Measurements from ENCODE around the gene RIOK3.

RIOK3 gene

DNA sequence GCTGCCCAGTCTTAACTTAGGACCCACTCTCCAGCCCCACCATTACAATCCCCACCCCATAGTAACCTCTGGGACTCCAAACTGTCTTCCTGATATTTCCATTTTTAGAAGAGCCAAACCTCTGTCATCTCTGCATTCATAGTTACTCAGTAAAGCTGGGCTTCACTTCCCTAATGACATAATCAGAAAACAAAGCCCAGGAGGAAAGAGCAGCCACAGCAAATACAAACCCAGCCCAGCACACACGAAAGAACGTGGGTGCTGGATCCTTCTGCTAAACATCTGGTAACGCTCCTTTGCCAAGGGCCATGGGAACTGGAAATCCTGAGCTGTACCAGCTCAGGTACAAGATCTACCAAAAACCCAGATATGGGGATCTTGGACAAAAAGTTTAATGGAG is 36.8 kb upstream of the RIOK3 start:
- Histone ChIP-seq H3K27me3 (ENCODE audit: low read length) (no peaks in the 10 kb centered on the region), H3K36me3 (ENCODE audit: low read length) (peaks cover 5% of the 10 kb centered on the region; the same call in 1 of the 2 replicates), H3K4me2 (ENCODE audit: low read depth, low read length, poor library complexity, severe bottlenecking) (no peak overlapping the region), H3F3A (ENCODE audit: insufficient read depth) (0 out of 2 replicates have a peak, but pooled peaks cover 3% of the 10 kb centered on the region), H3K9me2 (replicated peaks; ENCODE audit: insufficient read depth, low read length) (no peaks in the 10 kb centered on the region), H3K4me3 (ENCODE audit: insufficient read depth, low read length, poor library complexity, severe bottlenecking) (no peak overlapping the region), H3K9ac (ENCODE audit: low read length) (no peak overlapping the region), H3K27ac (ENCODE audit: low read depth, low read length) (no peak overlapping the region), H3K9me3 (ENCODE audit: insufficient read depth, low read length) (no peaks in the 10 kb centered on the region), H2AFZ (ENCODE audit: low read depth, low read length, severe bottlenecking) (no peak overlapping the region), H4K20me1 (ENCODE audit: low read depth, low read length) (no peaks in the 10 kb centered on the region), H3K79me2 (ENCODE audit: insufficient read depth, low read length) (no peaks in the 10 kb centered on the region)
- TF ChIP-seq, protein P1, sequence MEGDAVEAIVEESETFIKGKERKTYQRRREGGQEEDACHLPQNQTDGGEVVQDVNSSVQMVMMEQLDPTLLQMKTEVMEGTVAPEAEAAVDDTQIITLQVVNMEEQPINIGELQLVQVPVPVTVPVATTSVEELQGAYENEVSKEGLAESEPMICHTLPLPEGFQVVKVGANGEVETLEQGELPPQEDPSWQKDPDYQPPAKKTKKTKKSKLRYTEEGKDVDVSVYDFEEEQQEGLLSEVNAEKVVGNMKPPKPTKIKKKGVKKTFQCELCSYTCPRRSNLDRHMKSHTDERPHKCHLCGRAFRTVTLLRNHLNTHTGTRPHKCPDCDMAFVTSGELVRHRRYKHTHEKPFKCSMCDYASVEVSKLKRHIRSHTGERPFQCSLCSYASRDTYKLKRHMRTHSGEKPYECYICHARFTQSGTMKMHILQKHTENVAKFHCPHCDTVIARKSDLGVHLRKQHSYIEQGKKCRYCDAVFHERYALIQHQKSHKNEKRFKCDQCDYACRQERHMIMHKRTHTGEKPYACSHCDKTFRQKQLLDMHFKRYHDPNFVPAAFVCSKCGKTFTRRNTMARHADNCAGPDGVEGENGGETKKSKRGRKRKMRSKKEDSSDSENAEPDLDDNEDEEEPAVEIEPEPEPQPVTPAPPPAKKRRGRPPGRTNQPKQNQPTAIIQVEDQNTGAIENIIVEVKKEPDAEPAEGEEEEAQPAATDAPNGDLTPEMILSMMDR (IDR thresholded peaks at IDR 0.05; ENCODE audit: insufficient read depth, low read length, poor library complexity, severe bottlenecking), result no peak
- TF ChIP-seq EZH2phosphoT487 (conservative IDR thresholded peaks at IDR 0.05; ENCODE audit: low read length), result no peak

DNA sequence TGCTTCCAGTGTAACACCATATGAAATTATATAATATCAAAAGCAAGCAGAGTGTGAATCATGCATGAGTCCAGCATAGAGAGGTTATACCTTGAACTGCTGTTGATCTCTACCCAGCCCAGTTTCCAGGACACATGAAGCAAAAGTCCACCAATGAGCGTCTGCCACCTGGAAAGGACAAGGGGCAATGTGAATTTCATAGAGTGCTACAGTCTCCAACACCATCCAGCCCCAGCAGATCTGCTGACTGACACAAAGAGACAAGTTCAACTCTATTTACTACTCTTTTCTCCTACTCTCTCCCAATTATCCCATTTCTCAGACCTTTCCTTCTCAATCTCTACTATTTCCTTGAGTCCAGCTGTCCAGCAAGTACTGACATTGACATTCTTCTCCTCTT is 31.8 kb upstream of the RIOK3 start:
- H3K9me3 ChIP-seq (ENCODE audit: insufficient read depth, low read length), result no peaks in the 10 kb centered on the region
- no peaks in the 10 kb centered on the region for H3K27me3 ChIP-seq (ENCODE audit: low read length)
- H3K4me2 ChIP-seq (ENCODE audit: low read depth, low read length, poor library complexity, severe bottlenecking), result no peak overlapping the region
- H3K27ac ChIP-seq (ENCODE audit: low read depth, low read length), result no peak overlapping the region
- peaks cover 17% of the 10 kb centered on the region; the same call in 1 of the 2 replicates for H3K79me2 ChIP-seq (ENCODE audit: insufficient read depth, low read length)
- TF ChIP-seq, protein P1 (IDR thresholded peaks at IDR 0.05; ENCODE audit: insufficient read depth, low read length, poor library complexity, severe bottlenecking), result no peak
- no peak for TF ChIP-seq EZH2phosphoT487 (conservative IDR thresholded peaks at IDR 0.05; ENCODE audit: low read length)
- no peaks in the 10 kb centered on the region for H4K20me1 ChIP-seq (ENCODE audit: low read depth, low read length)
- H3F3A ChIP-seq (ENCODE audit: insufficient read depth), result peaks cover 4% of the 10 kb centered on the region; the same call in 1 of the 2 replicates
- H3K4me3 ChIP-seq (ENCODE audit: insufficient read depth, low read length, poor library complexity, severe bottlenecking), result no peak overlapping the region
- H3K9ac ChIP-seq (ENCODE audit: low read length), result no peak overlapping the region
- H3K9me2 ChIP-seq (replicated peaks; ENCODE audit: insufficient read depth, low read length), result no peaks in the 10 kb centered on the region
- H2AFZ ChIP-seq (ENCODE audit: low read depth, low read length, severe bottlenecking), result no peak overlapping the region
- peaks cover 5% of the 10 kb centered on the region; the same call in 1 of the 2 replicates for H3K36me3 ChIP-seq (ENCODE audit: low read length)

DNA sequence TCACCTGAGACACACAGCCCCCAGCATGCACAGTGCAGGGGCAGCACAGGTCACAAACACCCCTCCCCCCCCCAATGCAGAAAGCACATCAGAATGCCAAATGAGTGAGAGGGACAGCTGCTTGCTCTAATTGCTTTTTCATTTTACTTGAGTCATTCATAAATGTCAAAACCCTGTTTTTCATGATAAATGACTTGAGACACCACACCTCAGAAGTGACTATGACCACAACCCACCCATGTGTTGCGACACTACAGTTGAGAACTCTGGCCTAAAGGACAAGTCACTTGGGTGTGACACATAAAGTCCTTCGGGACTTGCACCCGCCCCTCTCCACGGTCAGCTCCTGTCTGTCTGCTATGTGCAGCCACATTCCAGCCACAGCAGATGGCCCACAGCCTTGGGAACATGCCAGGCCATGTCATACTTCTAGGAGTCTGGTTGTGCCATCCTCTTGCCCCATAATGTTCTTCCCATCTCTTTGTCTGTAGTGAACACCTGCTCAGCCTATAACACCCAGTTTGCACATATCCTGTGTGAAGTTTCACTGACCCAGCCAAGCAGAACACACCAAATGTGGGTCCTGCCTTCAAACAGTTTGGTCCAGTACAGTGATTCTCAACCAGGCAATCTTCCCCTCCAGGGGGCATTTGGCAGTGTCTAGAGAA is 30.2 kb upstream of the RIOK3 start:
- Histone ChIP-seq H3K27me3 (ENCODE audit: low read length) (no peaks in the 10 kb centered on the region), H4K20me1 (ENCODE audit: low read depth, low read length) (no peaks in the 10 kb centered on the region), H3F3A (ENCODE audit: insufficient read depth) (peaks cover 4% of the 10 kb centered on the region; the same call in 1 of the 2 replicates), H3K9me3 (ENCODE audit: insufficient read depth, low read length) (no peaks in the 10 kb centered on the region), H3K4me2 (ENCODE audit: low read depth, low read length, poor library complexity, severe bottlenecking) (peak overlapping the region; percentile 34), H3K79me2 (ENCODE audit: insufficient read depth, low read length) (peaks cover 17% of the 10 kb centered on the region; the same call in 1 of the 2 replicates), H2AFZ (ENCODE audit: low read depth, low read length, severe bottlenecking) (no peak overlapping the region), H3K9ac (ENCODE audit: low read length) (peak overlapping the region; percentile 13; the same call in 1 of the 2 replicates), H3K27ac (ENCODE audit: low read depth, low read length) (peak overlapping the region; percentile 71), H3K36me3 (ENCODE audit: low read length) (peaks cover 2% of the 10 kb centered on the region; the same call in 1 of the 2 replicates), H3K9me2 (replicated peaks; ENCODE audit: insufficient read depth, low read length) (no peaks in the 10 kb centered on the region), H3K4me3 (ENCODE audit: insufficient read depth, low read length, poor library complexity, severe bottlenecking) (no peak overlapping the region)
- TF ChIP-seq, protein P1 (IDR thresholded peaks at IDR 0.05; ENCODE audit: insufficient read depth, low read length, poor library complexity, severe bottlenecking), result no peak
- no peak for TF ChIP-seq EZH2phosphoT487 (conservative IDR thresholded peaks at IDR 0.05; ENCODE audit: low read length)

Data from SU-DHL-6 (cell line).